ENCODE measurements around the gene STK24.

GRCh38 chr13:98478189-98479129, 98.4 kb downstream of the STK24 start:
- TF ChIP-seq CTCF (IDR thresholded peaks at IDR 0.05): no peak
- no peak for TF ChIP-seq RAD21 (conservative IDR thresholded peaks at IDR 0.05 in 1 of 2, IDR thresholded peaks at IDR 0.05 in 1 of 2)
- no peak for TF ChIP-seq ZNF302 (CRISPR knock-in tag; IDR thresholded peaks at IDR 0.05)
- no peak for TF ChIP-seq ESRRA (IDR thresholded peaks at IDR 0.05; ENCODE audit: borderline replicate concordance, low read length)
- no peak for TF ChIP-seq PBX3 (IDR thresholded peaks at IDR 0.05)

Data from A549 (cell line).